HG02840 (cell line): ENCODE data around the gene DSTYK.
"Not testable (repeated sequence)": the region's sequence is repeated elsewhere in the genome, so short reads cannot be mapped to it uniquely, and the experiment has no call there.

ENCODE experiments used
- ATAC-seq: cut with Tn5 transposase; IDR thresholded peaks from one replicate; pipeline ENCODE4 v1.9.1; 2021; ENCODE audit warnings: mild to moderate bottlenecking, moderate library complexity, moderate number of reproducible peaks; ENCODE audit not compliant: unreplicated experiment, low FRiP score

DSTYK gene

GRCh38 chr1:205241366-205242030 is 30.0 kb upstream of the DSTYK start:
- no peak for ATAC-seq

GRCh38 chr1:205240569-205240968 is 29.1 kb upstream of the DSTYK start:
- no peak for ATAC-seq

- ATAC-seq, result no peak
These were observed 28.6 kb upstream of the DSTYK start for GRCh38 chr1:205240118-205240517.

GRCh38 chr1:205239078-205239477 is 27.6 kb upstream of the DSTYK start:
- ATAC-seq, result no peak

GRCh38 chr1:205237526-205238484 is 26.3 kb upstream of the DSTYK start:
- no peak for ATAC-seq

GRCh38 chr1:205236951-205237475 is 25.5 kb upstream of the DSTYK start:
- ATAC-seq, result no peak

- no peak for ATAC-seq
These were observed 25.0 kb upstream of the DSTYK start for GRCh38 chr1:205236526-205236925.

GRCh38 chr1:205235951-205236350 is 24.4 kb upstream of the DSTYK start:
- no peak for ATAC-seq

GRCh38 chr1:205233986-205234385 is 22.5 kb upstream of the DSTYK start:
- ATAC-seq, result not testable (repeated sequence)

- ATAC-seq, result no peak
These were observed 21.5 kb upstream of the DSTYK start for GRCh38 chr1:205232945-205233397.

- no peak for ATAC-seq
These were observed 20.8 kb upstream of the DSTYK start for GRCh38 chr1:205232127-205232820.

GRCh38 chr1:205230982-205231381 is 19.5 kb upstream of the DSTYK start:
- no peak for ATAC-seq

GRCh38 chr1:205229916-205230700 is 18.6 kb upstream of the DSTYK start:
- ATAC-seq, result no peak

- ATAC-seq, result no peak
These were observed 17.9 kb upstream of the DSTYK start for GRCh38 chr1:205229399-205229871.

- ATAC-seq, result no peak
These were observed 16.6 kb upstream of the DSTYK start for GRCh38 chr1:205228093-205228521.

GRCh38 chr1:205227584-205228013 is 16.1 kb upstream of the DSTYK start, which contains the start of gene TMCC2:
TMCC2 (plus strand) TSS chr1:205227946; CDS start chr1:205228565, 619 bp downstream.
- ATAC-seq, result no peak

- ATAC-seq, result no peak
These were observed 15.5 kb upstream of the DSTYK start for GRCh38 chr1:205226868-205227583.

GRCh38 chr1:205225901-205226765 is 14.6 kb upstream of the DSTYK start:
- ATAC-seq, result no peak
